Measurements from ENCODE around the gene KRT5. TPM values are rescaled to one million over a fixed set of nuclear protein-coding genes. Genes with fewer than 3 reads are reported as not detected.
"Not testable (repeated sequence)": the region's sequence is repeated elsewhere in the genome, so short reads cannot be mapped to it uniquely, and the experiment has no call there.

KRT5 gene
- total and polyA plus RNA-seq, 2 donors (not counting 1 experiment from before 2014, with no cell fraction given) = 0.82 TPM; not detected in 1

DNA sequence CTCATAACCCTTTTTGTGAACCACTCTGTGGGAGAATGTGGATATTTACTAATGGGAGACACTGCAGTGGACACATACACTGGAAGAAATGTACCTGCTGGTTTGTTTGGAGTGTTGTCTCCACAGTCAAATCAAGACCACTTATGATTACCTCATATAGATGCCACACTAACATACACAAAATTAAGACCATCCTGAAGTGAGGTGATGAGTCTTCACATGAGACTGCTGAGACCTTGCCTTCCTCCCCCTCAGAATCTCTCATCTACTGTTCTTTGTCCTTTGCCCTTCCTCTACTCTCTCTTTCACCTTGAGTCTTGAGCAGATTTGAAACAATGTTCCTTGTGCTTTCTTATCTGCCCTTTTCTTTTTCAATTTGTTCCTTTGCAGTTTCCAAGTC is 31.5 kb downstream of the KRT5 start:
- H3K4me2 ChIP-seq (ENCODE audit: extremely low read depth, insufficient read depth, low read length) = no peak overlapping the region
- no peaks in the 10 kb centered on the region for H3K9me3 ChIP-seq (ENCODE audit: control insufficient read depth, insufficient read depth, low read depth, low read length)
- H2AFZ ChIP-seq (ENCODE audit: low read length) = no peak overlapping the region
- no peaks in the 10 kb centered on the region for H3K79me2 ChIP-seq (ENCODE audit: control insufficient read depth, insufficient read depth, low read length)
- H3K4me3 ChIP-seq (replicated peaks in 1 of 4; ENCODE audit: control extremely low read depth in 1 of 4, insufficient read depth in 1 of 4, low read depth in 3 of 4, low read length in 4 of 4) = no peak overlapping the region
- no peaks in the 10 kb centered on the region for H3K27me3 ChIP-seq (ENCODE audit: control insufficient read depth, insufficient read depth, low read length)
- no peak overlapping the region for H3K27ac ChIP-seq (ENCODE audit: insufficient read depth, low read length)
- H3K4me1 ChIP-seq (ENCODE audit: control insufficient read depth, extremely low read depth, insufficient read depth, low read length) = no peaks in the 10 kb centered on the region
- H3K36me3 ChIP-seq (ENCODE audit: control insufficient read depth, insufficient read depth, low read length) = no peaks in the 10 kb centered on the region
- H4K20me1 ChIP-seq (ENCODE audit: control insufficient read depth, extremely low read depth, insufficient read depth, low read length) = no peaks in the 10 kb centered on the region
- H3K9ac ChIP-seq (ENCODE audit: insufficient read depth, low read length) = no peak overlapping the region
- DNase-seq (ENCODE audit: low read depth in 2 of 2) = no peak
- no peak for TF ChIP-seq EZH2 (IDR thresholded peaks at IDR 0.05; ENCODE audit: low read length, missing control alignments)
- TF ChIP-seq, protein P1, sequence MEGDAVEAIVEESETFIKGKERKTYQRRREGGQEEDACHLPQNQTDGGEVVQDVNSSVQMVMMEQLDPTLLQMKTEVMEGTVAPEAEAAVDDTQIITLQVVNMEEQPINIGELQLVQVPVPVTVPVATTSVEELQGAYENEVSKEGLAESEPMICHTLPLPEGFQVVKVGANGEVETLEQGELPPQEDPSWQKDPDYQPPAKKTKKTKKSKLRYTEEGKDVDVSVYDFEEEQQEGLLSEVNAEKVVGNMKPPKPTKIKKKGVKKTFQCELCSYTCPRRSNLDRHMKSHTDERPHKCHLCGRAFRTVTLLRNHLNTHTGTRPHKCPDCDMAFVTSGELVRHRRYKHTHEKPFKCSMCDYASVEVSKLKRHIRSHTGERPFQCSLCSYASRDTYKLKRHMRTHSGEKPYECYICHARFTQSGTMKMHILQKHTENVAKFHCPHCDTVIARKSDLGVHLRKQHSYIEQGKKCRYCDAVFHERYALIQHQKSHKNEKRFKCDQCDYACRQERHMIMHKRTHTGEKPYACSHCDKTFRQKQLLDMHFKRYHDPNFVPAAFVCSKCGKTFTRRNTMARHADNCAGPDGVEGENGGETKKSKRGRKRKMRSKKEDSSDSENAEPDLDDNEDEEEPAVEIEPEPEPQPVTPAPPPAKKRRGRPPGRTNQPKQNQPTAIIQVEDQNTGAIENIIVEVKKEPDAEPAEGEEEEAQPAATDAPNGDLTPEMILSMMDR (conservative IDR thresholded peaks at IDR 0.05 in 1 of 2, IDR thresholded peaks at IDR 0.05 in 1 of 2; ENCODE audit: low read depth in 1 of 2, low read length in 2 of 2) = no peak

DNA sequence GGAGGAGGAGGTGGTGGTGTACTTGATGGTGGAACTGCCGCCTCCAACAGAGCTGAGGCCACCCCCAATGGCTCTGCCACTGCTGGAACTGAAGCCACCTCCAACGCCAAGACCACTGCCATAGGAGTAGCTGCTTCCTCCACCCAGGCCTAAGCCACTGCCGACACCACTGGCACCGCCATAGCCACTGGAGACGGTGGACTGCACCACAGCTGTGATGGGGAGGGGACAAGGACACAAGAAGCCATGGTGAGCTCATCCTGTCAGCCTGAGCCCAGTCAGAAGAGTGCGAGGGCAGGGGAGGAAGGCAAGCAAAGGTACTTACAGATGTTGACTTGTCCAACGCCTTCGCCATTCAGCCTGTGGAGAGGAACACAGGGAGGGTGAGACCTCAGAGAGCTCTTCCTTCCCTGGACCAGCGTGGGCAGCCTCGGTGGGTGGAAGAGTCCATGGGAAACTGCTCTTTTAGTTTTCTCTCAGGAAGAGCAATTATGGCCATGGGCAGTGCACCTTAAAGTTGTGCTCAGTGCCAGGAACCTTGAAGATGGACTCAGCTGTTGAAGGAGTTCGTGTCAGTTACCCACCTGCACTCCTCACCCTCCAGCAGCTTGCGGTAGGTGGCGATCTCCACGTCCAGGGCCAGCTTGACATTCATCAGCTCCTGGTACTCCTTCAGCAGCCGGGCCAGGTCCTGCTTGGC is 32.3 kb downstream of the KRT5 start:
- not testable (repeated sequence) for H3K27me3 ChIP-seq (ENCODE audit: control insufficient read depth, insufficient read depth, low read length); H3K27ac ChIP-seq (ENCODE audit: insufficient read depth, low read length); H3K9ac ChIP-seq (ENCODE audit: insufficient read depth, low read length); H2AFZ ChIP-seq (ENCODE audit: low read length); H3K4me3 ChIP-seq (replicated peaks in 1 of 4; ENCODE audit: control extremely low read depth in 1 of 4, insufficient read depth in 1 of 4, low read depth in 3 of 4, low read length in 4 of 4); H3K36me3 ChIP-seq (ENCODE audit: control insufficient read depth, insufficient read depth, low read length); DNase-seq (ENCODE audit: low read depth in 2 of 2); H4K20me1 ChIP-seq (ENCODE audit: control insufficient read depth, extremely low read depth, insufficient read depth, low read length); H3K79me2 ChIP-seq (ENCODE audit: control insufficient read depth, insufficient read depth, low read length); H3K4me1 ChIP-seq (ENCODE audit: control insufficient read depth, extremely low read depth, insufficient read depth, low read length); H3K4me2 ChIP-seq (ENCODE audit: extremely low read depth, insufficient read depth, low read length); H3K9me3 ChIP-seq (ENCODE audit: control insufficient read depth, insufficient read depth, low read depth, low read length)

DNA sequence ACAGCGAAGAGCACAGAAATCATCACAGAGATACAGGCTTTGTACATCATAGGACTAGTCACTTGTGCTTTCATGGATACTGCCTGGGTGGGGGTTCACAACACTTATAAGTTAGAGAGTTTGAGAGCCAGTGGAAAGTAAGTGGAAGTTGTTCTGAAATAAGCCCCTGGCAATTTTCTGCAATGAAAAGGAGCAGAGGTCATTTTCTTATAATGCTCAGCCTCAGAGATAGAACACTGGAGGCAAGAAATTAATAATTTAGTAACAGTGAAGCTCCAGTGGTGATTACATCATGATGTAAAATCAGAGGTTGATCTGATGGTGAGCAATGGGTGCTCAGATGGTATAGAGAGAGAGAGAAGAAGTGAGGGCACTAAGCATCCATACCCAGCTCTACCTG is 33.0 kb downstream of the KRT5 start:
- Histone ChIP-seq H4K20me1 (ENCODE audit: control insufficient read depth, extremely low read depth, insufficient read depth, low read length) (no peaks in the 10 kb centered on the region), H3K79me2 (ENCODE audit: control insufficient read depth, insufficient read depth, low read length) (no peaks in the 10 kb centered on the region), H3K27ac (ENCODE audit: insufficient read depth, low read length) (no peak overlapping the region), H3K9ac (ENCODE audit: insufficient read depth, low read length) (no peak overlapping the region), H3K9me3 (ENCODE audit: control insufficient read depth, insufficient read depth, low read depth, low read length) (no peaks in the 10 kb centered on the region), H3K4me1 (ENCODE audit: control insufficient read depth, extremely low read depth, insufficient read depth, low read length) (no peaks in the 10 kb centered on the region), H3K4me3 (replicated peaks in 1 of 4; ENCODE audit: control extremely low read depth in 1 of 4, insufficient read depth in 1 of 4, low read depth in 3 of 4, low read length in 4 of 4) (no peak overlapping the region), H3K27me3 (ENCODE audit: control insufficient read depth, insufficient read depth, low read length) (no peaks in the 10 kb centered on the region), H3K36me3 (ENCODE audit: control insufficient read depth, insufficient read depth, low read length) (no peaks in the 10 kb centered on the region), H3K4me2 (ENCODE audit: extremely low read depth, insufficient read depth, low read length) (no peak overlapping the region), H2AFZ (ENCODE audit: low read length) (no peak overlapping the region)
- TF ChIP-seq, protein P1 (conservative IDR thresholded peaks at IDR 0.05 in 1 of 2, IDR thresholded peaks at IDR 0.05 in 1 of 2; ENCODE audit: low read depth in 1 of 2, low read length in 2 of 2) = no peak
- TF ChIP-seq EZH2 (IDR thresholded peaks at IDR 0.05; ENCODE audit: low read length, missing control alignments) = no peak
- no peak for DNase-seq (ENCODE audit: low read depth in 2 of 2)
